Breast epithelium (tissue), 4 donors: ENCODE measurements around the gene PON3. TPM values are rescaled to one million over a fixed set of nuclear protein-coding genes. Genes with fewer than 3 reads are reported as not detected.

ENCODE experiments used
- DNase-seq, 2 donors: peaks; one replicate each; pipeline ENCODE4 v3.0.0-alpha.2; 2019; ENCODE audit warnings: low spot score in 2 of 2
- H3K27ac ChIP-seq, 2 donors: fragments of 200-600 bp; sonication (generic) in 1 of 2; one replicate each; pipeline ENCODE4 v1.5.1; 2016 to 2019; ENCODE audit warnings: mild to moderate bottlenecking in 1 of 2
- H3K27me3 ChIP-seq, 2 donors: fragments of 200-600 bp; sonication (generic) in 1 of 2; one replicate each; pipeline versions ENCODE4 v1.5.1 to v1.6.0; 2017 to 2019; ENCODE audit warnings: control low read depth in 1 of 2, mild to moderate bottlenecking in 1 of 2
- H3K36me3 ChIP-seq: fragments of 200-600 bp; one replicate; pipeline ENCODE4 v1.5.1; 2019
- H3K4me1 ChIP-seq, 2 donors: fragments of 200-600 bp; sonication (generic); one replicate each; pipeline ENCODE4 v1.5.1; 2016 to 2019; ENCODE audit warnings: control low read depth in 1 of 2
- H3K4me3 ChIP-seq, 3 donors: fragments of 200-600 bp; sonication (generic); 1 replicate in 2 of 3; 2 replicates in 1 of 3; pipeline ENCODE4 v1.5.1; 2016 to 2019; ENCODE audit warnings: mild to moderate bottlenecking in 3 of 3, moderate library complexity in 2 of 3
- H3K9me3 ChIP-seq, 2 donors: fragments of 200-600 bp; sonication (generic) in 1 of 2; one replicate each; pipeline ENCODE4 v1.5.1; 2016 to 2019; ENCODE audit warnings: control low read depth in 1 of 2
- POLR2A ChIP-seq: fragments of 450-650 bp; IDR thresholded peaks from one replicate; pipeline ENCODE4 v1.6.1; 2016; ENCODE audit warnings: antibody characterized with exemption, mild to moderate bottlenecking, moderate library complexity
- POLR2AphosphoS5 ChIP-seq, 3 donors: sonication (generic); formaldehyde crosslinking; IDR thresholded peaks; one replicate each; pipeline ENCODE4 v1.6.1; 2017; ENCODE audit warnings: antibody characterized with exemption in 3 of 3
- intact Hi-C: fragments of 100-400 bp; cut with DNase I; formaldehyde crosslinking; loops from one replicate; pipeline ENCODE4 v1.15.1; 2023; ENCODE audit warnings: low total_unique reads
- total RNA-seq, 3 donors: library from RNA; depleted of rRNA; stranded (reverse); fragments of >200 nt; gene quantifications; one replicate each; pipeline ENCODE4 v1.1.0, GENCODE V29; 2016
- TF ChIP-seq, protein P1 (sequence below), 3 donors: fragments of 450-650 bp; IDR thresholded peaks; one replicate each; pipeline ENCODE4 v1.5.1; 2016 to 2017; ENCODE audit warnings: antibody characterized with exemption in 3 of 3, mild to moderate bottlenecking in 3 of 3, moderate library complexity in 3 of 3

PON3 gene
- total RNA-seq, 3 donors from 2014 or later, result 5.9 to 26.9 (median 8.5) TPM

DNA sequence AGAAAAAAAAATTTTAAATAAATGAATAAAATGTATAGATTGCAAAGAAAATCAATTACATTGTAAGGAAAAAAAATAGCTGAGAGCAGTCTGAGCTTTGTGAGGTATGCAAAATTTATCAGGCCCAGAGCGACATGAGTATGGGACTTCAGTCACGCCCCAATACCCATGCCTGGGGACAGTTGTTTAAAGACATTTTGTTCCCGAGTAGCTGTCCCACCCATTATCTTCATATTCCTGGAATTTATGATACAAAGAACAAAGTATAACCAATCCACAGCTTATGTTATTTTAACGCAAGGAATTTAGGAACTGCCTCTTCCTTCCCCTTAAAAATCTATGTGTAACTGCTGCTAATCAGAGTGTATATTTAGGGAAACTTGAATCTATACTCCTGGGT lies 40.2 kb upstream of the PON3 start:
- no peak overlapping the region for H3K4me3 ChIP-seq
- H3K27ac ChIP-seq, result no peak overlapping the region
- no peaks in the 10 kb centered on the region for H3K27me3 ChIP-seq
- H3K4me1 ChIP-seq, result no peaks in the 10 kb centered on the region
- TF ChIP-seq, protein P1, sequence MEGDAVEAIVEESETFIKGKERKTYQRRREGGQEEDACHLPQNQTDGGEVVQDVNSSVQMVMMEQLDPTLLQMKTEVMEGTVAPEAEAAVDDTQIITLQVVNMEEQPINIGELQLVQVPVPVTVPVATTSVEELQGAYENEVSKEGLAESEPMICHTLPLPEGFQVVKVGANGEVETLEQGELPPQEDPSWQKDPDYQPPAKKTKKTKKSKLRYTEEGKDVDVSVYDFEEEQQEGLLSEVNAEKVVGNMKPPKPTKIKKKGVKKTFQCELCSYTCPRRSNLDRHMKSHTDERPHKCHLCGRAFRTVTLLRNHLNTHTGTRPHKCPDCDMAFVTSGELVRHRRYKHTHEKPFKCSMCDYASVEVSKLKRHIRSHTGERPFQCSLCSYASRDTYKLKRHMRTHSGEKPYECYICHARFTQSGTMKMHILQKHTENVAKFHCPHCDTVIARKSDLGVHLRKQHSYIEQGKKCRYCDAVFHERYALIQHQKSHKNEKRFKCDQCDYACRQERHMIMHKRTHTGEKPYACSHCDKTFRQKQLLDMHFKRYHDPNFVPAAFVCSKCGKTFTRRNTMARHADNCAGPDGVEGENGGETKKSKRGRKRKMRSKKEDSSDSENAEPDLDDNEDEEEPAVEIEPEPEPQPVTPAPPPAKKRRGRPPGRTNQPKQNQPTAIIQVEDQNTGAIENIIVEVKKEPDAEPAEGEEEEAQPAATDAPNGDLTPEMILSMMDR (IDR thresholded peaks at IDR 0.05), result no peak
- TF ChIP-seq POLR2A (no peak), POLR2AphosphoS5 (IDR thresholded peaks at IDR 0.05) (no peak)
- intact Hi-C loops, result no loop called here
- no peaks in the 10 kb centered on the region for H3K36me3 ChIP-seq
- H3K9me3 ChIP-seq, result no peaks in the 10 kb centered on the region
- DNase-seq, result no peak

DNA sequence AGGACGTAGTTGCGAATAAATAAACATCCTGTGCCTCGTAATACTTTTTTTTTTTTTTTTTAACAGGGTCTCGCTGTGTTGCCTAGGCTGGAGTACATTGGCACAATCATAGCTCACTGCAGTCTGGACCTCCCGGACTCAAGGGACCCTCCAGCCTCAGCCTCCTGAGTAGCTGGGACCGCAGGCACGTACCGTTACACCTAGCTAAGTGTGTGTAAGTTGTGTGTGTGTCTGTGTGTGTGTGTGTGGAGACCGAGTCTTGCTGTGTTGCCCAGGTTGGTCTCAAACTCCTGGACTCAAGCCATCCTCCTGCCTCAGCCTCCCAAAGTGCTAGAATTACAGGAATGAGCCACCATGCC lies 39.2 kb upstream of the PON3 start:
- no peak for DNase-seq
- peak overlapping the region; percentile 62 to 97 (median 83) for H3K4me3 ChIP-seq
- intact Hi-C loops, result no loop called here

DNA sequence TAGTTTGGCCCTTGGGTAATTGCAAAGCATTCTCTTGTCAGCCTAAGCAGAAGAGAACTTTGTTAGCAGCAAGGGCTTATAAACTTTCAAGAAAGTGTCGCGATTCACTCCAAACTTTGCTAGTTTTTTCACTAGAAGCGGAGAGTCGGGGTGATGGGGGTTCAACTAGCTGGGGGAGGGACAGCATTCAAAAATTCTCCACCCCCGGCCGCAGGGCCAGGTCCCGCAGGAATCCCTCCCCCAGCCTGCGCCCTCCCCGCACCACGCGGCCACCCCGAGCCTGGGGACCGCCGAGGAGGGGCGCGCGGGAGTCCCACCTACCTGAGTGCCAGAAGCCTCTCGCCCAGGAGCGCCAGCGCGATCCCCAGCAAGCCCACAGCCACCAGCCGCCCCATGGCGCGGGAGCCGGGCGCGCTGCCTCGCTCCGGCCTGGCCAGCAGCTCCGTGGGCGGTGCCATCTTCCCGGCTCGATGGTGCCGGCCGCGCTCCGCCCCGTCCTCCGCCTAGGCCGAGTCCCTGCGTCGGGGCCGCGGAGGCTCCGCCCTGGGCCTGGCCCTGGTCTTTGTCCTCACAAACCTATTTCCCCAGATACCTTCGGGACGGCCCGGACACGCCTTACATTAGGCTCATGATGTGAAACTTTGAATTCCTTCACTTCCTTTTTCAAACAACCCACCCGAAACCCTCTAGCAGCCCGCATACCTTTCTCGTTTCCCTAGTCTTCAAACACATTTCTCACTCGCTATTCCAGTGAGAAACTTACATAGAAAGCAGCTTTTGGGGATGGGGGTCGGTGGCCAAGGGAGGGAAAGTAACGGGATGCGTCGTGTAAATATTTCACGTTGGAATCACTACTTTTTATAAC lies 38.6 kb upstream of the PON3 start, which contains the start of gene PON2:
Gene PON2, minus strand, starts transcription at position 472 of the 865 bp plus-strand sequence. Its CDS starts 77 bp downstream, at position 395.
- Histone ChIP-seq H3K4me3 (peak within 1 kb of the TSS; percentile 62 to 97 (median 83)), H3K9me3 (no peaks in the 10 kb centered on the region), H3K4me1 (no peaks in the 10 kb centered on the region), H3K27ac (peak within 1 kb of the TSS; percentile 94 to 99), H3K27me3 (no peaks in the 10 kb centered on the region), H3K36me3 (no peaks in the 10 kb centered on the region)
- intact Hi-C loops, result no loop called here
- peak; percentile 68 to 78 for DNase-seq
- TF ChIP-seq POLR2A (no peak), POLR2AphosphoS5 (IDR thresholded peaks at IDR 0.05) (peak; percentile 18 to 50 (median 28))
- TF ChIP-seq, protein P1 (IDR thresholded peaks at IDR 0.05), result no peak

More for the DNA sequence above, 39.2 kb upstream of the PON3 start:
- TF ChIP-seq POLR2A (no peak), POLR2AphosphoS5 (IDR thresholded peaks at IDR 0.05) (no peak)
- TF ChIP-seq, protein P1 (IDR thresholded peaks at IDR 0.05), result no peak
- Histone ChIP-seq H3K4me1 (no peaks in the 10 kb centered on the region), H3K27ac (peak overlapping the region; percentile 94 to 99), H3K36me3 (no peaks in the 10 kb centered on the region), H3K27me3 (no peaks in the 10 kb centered on the region), H3K9me3 (no peaks in the 10 kb centered on the region)

DNA sequence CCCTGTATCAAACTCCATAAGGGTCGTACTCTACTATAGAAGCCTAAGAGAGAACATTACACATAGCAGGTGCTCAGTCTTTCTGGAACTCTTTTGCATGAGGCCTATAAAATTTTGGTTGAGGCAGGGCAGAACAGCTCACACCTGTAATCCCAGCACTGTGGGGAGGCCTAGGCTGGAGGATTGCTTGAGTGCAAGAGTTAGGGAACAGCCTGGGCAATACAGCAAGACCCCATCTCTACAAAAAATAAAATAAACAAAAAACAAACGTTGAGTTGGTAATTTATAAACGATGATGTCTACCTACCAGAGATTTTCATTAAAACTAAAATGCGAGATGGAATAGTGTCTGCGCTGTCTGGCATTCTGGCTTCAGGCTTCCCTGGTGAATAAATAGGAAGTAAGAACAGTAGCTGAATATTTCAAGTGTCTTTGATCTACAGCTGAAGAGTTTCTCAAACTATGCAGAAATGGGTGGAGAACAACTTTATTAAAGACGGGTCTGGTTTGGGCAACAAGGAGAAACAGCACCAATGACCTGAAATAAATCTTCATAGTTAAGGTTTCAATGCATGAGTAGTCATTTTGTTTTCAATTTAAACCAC lies 37.9 kb upstream of the PON3 start:
- intact Hi-C loops, result loop anchor here (2.0 kb wide), 1 partner anchor 25 kb away; no protein-coding TSS in a partner anchor
- no peaks in the 10 kb centered on the region for H3K9me3 ChIP-seq
- H3K4me1 ChIP-seq, result no peaks in the 10 kb centered on the region
- peak overlapping the region; percentile 62 to 97 (median 83) for H3K4me3 ChIP-seq
- no peaks in the 10 kb centered on the region for H3K27me3 ChIP-seq
- H3K36me3 ChIP-seq, result no peaks in the 10 kb centered on the region
- DNase-seq, result no peak
- peak overlapping the region; percentile 94 to 99 for H3K27ac ChIP-seq
- no peak for TF ChIP-seq POLR2AphosphoS5 (IDR thresholded peaks at IDR 0.05)
- no peak for TF ChIP-seq POLR2A
- TF ChIP-seq, protein P1 (IDR thresholded peaks at IDR 0.05), result no peak

DNA sequence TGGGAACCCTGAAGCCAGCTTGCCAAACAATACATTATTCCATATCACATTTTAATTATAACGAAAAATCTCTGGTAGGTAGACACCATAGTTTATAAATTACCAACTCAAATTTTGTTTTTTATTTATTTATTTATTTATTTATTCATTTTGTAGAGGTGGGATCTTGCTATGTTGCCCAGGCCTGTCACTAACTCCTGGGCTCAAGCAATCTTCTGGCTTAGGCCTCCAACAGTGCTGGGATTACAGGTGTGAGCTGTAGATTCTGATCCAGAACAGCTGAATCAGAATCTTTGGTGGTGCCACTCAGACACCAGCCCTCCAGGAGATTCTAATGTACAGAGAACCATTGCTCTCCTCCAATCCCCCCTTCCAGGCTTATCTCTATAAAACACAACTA lies 37.0 kb upstream of the PON3 start:
- Histone ChIP-seq H3K4me1 (no peaks in the 10 kb centered on the region), H3K4me3 (no peak overlapping the region), H3K27me3 (no peaks in the 10 kb centered on the region), H3K27ac (no peak overlapping the region), H3K36me3 (no peaks in the 10 kb centered on the region), H3K9me3 (no peaks in the 10 kb centered on the region)
- TF ChIP-seq, protein P1 (IDR thresholded peaks at IDR 0.05), result no peak
- TF ChIP-seq POLR2AphosphoS5 (IDR thresholded peaks at IDR 0.05), result no peak
- intact Hi-C loops, result loop anchor here (2.0 kb wide), 1 partner anchor 26 kb away; no protein-coding TSS in a partner anchor
- no peak for DNase-seq
